GM12878 (cell line): ENCODE data around the gene CDON.

Experiments
- BCL11A ChIP-seq: IDR thresholded peaks from 2 replicates; pipeline ENCODE4 v1.6.1; 2011; ENCODE audit warnings: low read depth, low read length
- CTCF ChIP-seq, 3 experiments: IDR thresholded peaks in 2 of 3; conservative IDR thresholded peaks in 1 of 3; 2 replicates each; pipeline ENCODE4 v1.5.1; 2011; ENCODE audit warnings: low read depth in 3 of 3, low read length in 3 of 3, mild to moderate bottlenecking in 3 of 3, control low read depth in 2 of 3, moderate library complexity in 2 of 3, inconsistent platforms in 1 of 3, mixed read lengths in 1 of 3; ENCODE audit not compliant: control insufficient read depth in 2 of 3, insufficient read depth in 1 of 3; ENCODE audit errors: extremely low read depth in 1 of 3
- ESRRA ChIP-seq: IDR thresholded peaks from 2 replicates; pipeline ENCODE4 v1.6.1; 2012; ENCODE audit warnings: mild to moderate bottlenecking, low read length, improper control_type of control experiment
- ETV6 ChIP-seq, 2 experiments: fragments of 450-650 bp in 1 of 2; IDR thresholded peaks in 1 of 2; conservative IDR thresholded peaks in 1 of 2; 2 replicates each; pipeline ENCODE4 v1.6.1; 2014; ENCODE audit warnings: antibody characterized with exemption in 1 of 2, borderline replicate concordance in 1 of 2, low read depth in 1 of 2, mild to moderate bottlenecking in 1 of 2, moderate library complexity in 1 of 2
- EZH2 ChIP-seq: IDR thresholded peaks from 2 replicates; pipeline ENCODE4 v1.6.1; 2012; ENCODE audit warnings: low read depth, mild to moderate bottlenecking, control low read depth, inconsistent platforms, low read length, borderline replicate concordance; ENCODE audit not compliant: control insufficient read depth
- NBN ChIP-seq: fragments of 450-650 bp; IDR thresholded peaks from 2 replicates; pipeline ENCODE4 v1.6.1; 2016
- NFYA ChIP-seq: IDR thresholded peaks from 2 replicates; pipeline ENCODE4 v1.6.1; 2011; ENCODE audit warnings: low read depth, mild to moderate bottlenecking, low read length, improper control_type of control experiment, borderline replicate concordance
- NR2C1 ChIP-seq: fragments of 450-650 bp; IDR thresholded peaks from 2 replicates; pipeline ENCODE4 v1.6.1; 2017; ENCODE audit warnings: antibody characterized with exemption, mild to moderate bottlenecking, moderate library complexity
- RBBP5 ChIP-seq: fragments of 200-600 bp; sonication (generic); conservative IDR thresholded peaks from 2 replicates; pipeline ENCODE4 v1.6.1; 2016
- TARDBP ChIP-seq: IDR thresholded peaks from 2 replicates; pipeline ENCODE4 v1.6.1; 2016; ENCODE audit warnings: borderline replicate concordance
- TBL1XR1 ChIP-seq: IDR thresholded peaks from 2 replicates; pipeline ENCODE4 v1.6.1; 2012; ENCODE audit warnings: low read depth, low read length, improper control_type of control experiment
- TCF7 ChIP-seq: IDR thresholded peaks from 2 replicates; pipeline ENCODE4 v1.6.1; 2014; ENCODE audit warnings: antibody characterized with exemption, borderline replicate concordance
- YY1 ChIP-seq: IDR thresholded peaks from 2 replicates; pipeline ENCODE4 v1.6.1; 2011; ENCODE audit warnings: low read depth, mild to moderate bottlenecking, low read length
- ZBTB11 ChIP-seq: fragments of 450-650 bp; formaldehyde crosslinking; IDR thresholded peaks from 2 replicates; pipeline ENCODE4 v1.5.0; 2022; ENCODE audit warnings: mild to moderate bottlenecking, missing genetic modification characterization

GRCh38 chr11:125975634-125976033, 87.0 kb downstream of the CDON start:
- TF ChIP-seq TCF7 (no peak), EZH2 (no peak), ESRRA (no peak), TARDBP (no peak), CTCF (IDR thresholded peaks at IDR 0.05 in 2 of 3, conservative IDR thresholded peaks at IDR 0.05 in 1 of 3; ENCODE audit: control insufficient read depth in 2 of 3, extremely low read depth in 1 of 3, insufficient read depth in 1 of 3, low read depth in 3 of 3, low read length in 3 of 3) (no peak), NR2C1 (no peak), NBN (no peak), YY1 (no peak), NFYA (no peak), TBL1XR1 (no peak), BCL11A (no peak), ZBTB11 (CRISPR knock-in tag) (no peak), RBBP5 (no peak), ETV6 (conservative IDR thresholded peaks at IDR 0.05 in 1 of 2, IDR thresholded peaks at IDR 0.05 in 1 of 2; ENCODE audit: borderline replicate concordance in 1 of 2, low read depth in 1 of 2) (no peak)
